ENCODE data around the gene DENND5A. TPM values are rescaled to one million over a fixed set of nuclear protein-coding genes. Genes with fewer than 3 reads are reported as not detected.

The DENND5A gene
- total and polyA plus RNA-seq, 10 of the 15 experiments (the other 5 are each of a cell fraction or from before 2014, with no cell fraction given): 15.6 to 157 (median 85.1) TPM

GRCh38 chr11:9201372-9202162 lies 63.6 kb downstream of the DENND5A start:
- TF ChIP-seq MTA2 (IDR thresholded peaks at IDR 0.05; ENCODE audit: low read depth): 0 out of 2 replicates have a peak, but pooled peaks have one; percentile 32
- no peak for TF ChIP-seq ZBTB33 (IDR thresholded peaks at IDR 0.05)
- peak; percentile 66; the same call in 1 of the 2 replicates for TF ChIP-seq RUNX3 (IDR thresholded peaks at IDR 0.05; ENCODE audit: low read length)
- TF ChIP-seq ATF7 (IDR thresholded peaks at IDR 0.05; ENCODE audit: low read depth): peak; percentile 50; the same call in 1 of the 2 replicates
- TF ChIP-seq JUNB (IDR thresholded peaks at IDR 0.05): peak; percentile 28; the same call in 1 of the 2 replicates
- no peak for TF ChIP-seq WRNIP1 (IDR thresholded peaks at IDR 0.05; ENCODE audit: borderline replicate concordance, low read depth, low read length)
- in situ Hi-C loops (cut with MboI): no loop called here
- ChIA-PET POLR2A (no interaction called here), RAD21 (ENCODE audit: unreplicated experiment) (interaction anchor here (2.9 kb wide), 1 partner anchor 305 kb away, joined by 12 read pairs; no protein-coding TSS in a partner anchor), CTCF (interaction anchor here (0.8 to 2.9 kb wide), 3 partner anchors 23 to 306 kb away, joined by 3 to 16 read pairs (median 3); no protein-coding TSS in a partner anchor), SMC1A (ENCODE audit: uncharacterized antibody, unreplicated experiment) (interaction anchor here (1.2 to 2.5 kb wide), 2 partner anchors 24 to 114 kb away, joined by 3 to 6 read pairs; no protein-coding TSS in a partner anchor)
- no peak overlapping the region for H3K9ac ChIP-seq (ENCODE audit: control insufficient read depth, insufficient read depth, low read length)
- WGBS (ENCODE audit: insufficient coverage, insufficient replicate concordance, low lambda C conversion rate, missing lambda C conversion rate): 62% methylated on average over 3 of the region's 3 CpGs
- H3K4me1 ChIP-seq (ENCODE audit: control insufficient read depth, insufficient read depth, low read length): no peaks in the 10 kb centered on the region
- H3K4me2 ChIP-seq (ENCODE audit: control insufficient read depth, insufficient read depth): no peak overlapping the region
- intact Hi-C loops (cut with micrococcal nuclease; ENCODE audit: unreplicated experiment): no loop called here
- H4K20me1 ChIP-seq (ENCODE audit: control insufficient read depth, insufficient read depth): no peaks in the 10 kb centered on the region
- H3K27ac ChIP-seq (ENCODE audit: control insufficient read depth, insufficient read depth): no peak overlapping the region
- H3K9me3 ChIP-seq (replicated peaks; ENCODE audit: control insufficient read depth, insufficient read depth, low read length): no peaks in the 10 kb centered on the region
- no peak for DNase-seq (ENCODE audit: low read depth, low spot score)
- FAIRE-seq: no peak
- ATAC-seq: peak; percentile 74
- no peak overlapping the region for H2AFZ ChIP-seq (ENCODE audit: control insufficient read depth, low read depth, low read length)
- H3K27me3 ChIP-seq (replicated peaks in 1 of 2; ENCODE audit: control insufficient read depth in 2 of 2, insufficient read depth in 2 of 2, low read length in 1 of 2): no peaks in the 10 kb centered on the region
- H3K4me3 ChIP-seq: no peak overlapping the region
- BruUV-seq (replicated peaks): no TSS peak
- no peaks in the 10 kb centered on the region; the same call in 1 of the 2 replicates for H3K79me2 ChIP-seq (ENCODE audit: control insufficient read depth, insufficient read depth, low read length)
- peaks cover 2 to 7% of the 10 kb centered on the region in 2 experiments; a peak in 2 of 4 replicates for H3K36me3 ChIP-seq (ENCODE audit: control insufficient read depth in 2 of 2, insufficient read depth in 2 of 2, low read length in 1 of 2)
